Neural progenitor cell (in vitro differentiated cells): ENCODE measurements around the gene XAB2.

Experiments
- EZH2 ChIP-seq: fragments of 200-600 bp; sonication (generic); IDR thresholded peaks from 2 replicates; pipeline ENCODE4 v1.6.1; 2017; ENCODE audit warnings: antibody characterized with exemption, mild to moderate bottlenecking, moderate library complexity
- EZH2phosphoT487 ChIP-seq: fragments of 200-600 bp; sonication (generic); IDR thresholded peaks from 2 replicates; pipeline ENCODE4 v1.6.1; 2017; ENCODE audit warnings: antibody characterized with exemption
- TF ChIP-seq, protein P1 (sequence below): fragments of 200-600 bp; sonication (generic); IDR thresholded peaks from 2 replicates; pipeline ENCODE4 v1.5.1; 2017; ENCODE audit warnings: antibody characterized with exemption, mild to moderate bottlenecking

DNA sequence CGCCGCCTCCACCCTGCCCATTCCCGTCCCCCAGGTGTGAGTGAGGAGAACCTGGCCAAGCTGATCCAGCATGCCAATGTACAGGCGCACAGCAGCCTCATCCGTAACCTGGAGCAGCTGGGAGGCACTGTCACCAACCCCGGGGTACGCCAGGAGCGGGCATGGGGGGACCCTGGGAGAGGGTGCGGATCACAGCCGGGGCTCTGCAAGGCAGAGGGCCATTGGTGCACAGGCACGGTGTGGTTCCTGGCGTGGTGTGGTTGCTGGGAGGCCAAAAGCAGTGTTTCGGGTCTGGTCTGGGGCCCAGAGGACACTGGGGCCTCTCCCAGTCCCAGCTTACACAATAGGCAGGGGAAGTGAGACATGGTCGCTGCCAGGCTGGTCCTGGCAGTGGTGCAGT, 15.8 kb upstream of the XAB2 start:
- TF ChIP-seq, protein P1, sequence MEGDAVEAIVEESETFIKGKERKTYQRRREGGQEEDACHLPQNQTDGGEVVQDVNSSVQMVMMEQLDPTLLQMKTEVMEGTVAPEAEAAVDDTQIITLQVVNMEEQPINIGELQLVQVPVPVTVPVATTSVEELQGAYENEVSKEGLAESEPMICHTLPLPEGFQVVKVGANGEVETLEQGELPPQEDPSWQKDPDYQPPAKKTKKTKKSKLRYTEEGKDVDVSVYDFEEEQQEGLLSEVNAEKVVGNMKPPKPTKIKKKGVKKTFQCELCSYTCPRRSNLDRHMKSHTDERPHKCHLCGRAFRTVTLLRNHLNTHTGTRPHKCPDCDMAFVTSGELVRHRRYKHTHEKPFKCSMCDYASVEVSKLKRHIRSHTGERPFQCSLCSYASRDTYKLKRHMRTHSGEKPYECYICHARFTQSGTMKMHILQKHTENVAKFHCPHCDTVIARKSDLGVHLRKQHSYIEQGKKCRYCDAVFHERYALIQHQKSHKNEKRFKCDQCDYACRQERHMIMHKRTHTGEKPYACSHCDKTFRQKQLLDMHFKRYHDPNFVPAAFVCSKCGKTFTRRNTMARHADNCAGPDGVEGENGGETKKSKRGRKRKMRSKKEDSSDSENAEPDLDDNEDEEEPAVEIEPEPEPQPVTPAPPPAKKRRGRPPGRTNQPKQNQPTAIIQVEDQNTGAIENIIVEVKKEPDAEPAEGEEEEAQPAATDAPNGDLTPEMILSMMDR: no peak
- no peak for TF ChIP-seq EZH2
- TF ChIP-seq EZH2phosphoT487: no peak
